ENCODE data around the gene FGF9. TPM values are rescaled to one million over a fixed set of nuclear protein-coding genes. Genes with fewer than 3 reads are reported as not detected.

FGF9 gene
- total RNA-seq, 1 donor from 2014 or later: not detected

- intact Hi-C loops (cut with micrococcal nuclease): loop anchor here (5.0 to 10.0 kb wide), 4 partner anchors 343 to 1809 kb away; partner anchors contain the start of genes MRPL57, SKA3 and ZMYM5
Observed at GRCh38 chr13:21673789-21674489, 3.1 kb downstream of the FGF9 start.

GRCh38 chr13:21674490-21675009 is 3.7 kb downstream of the FGF9 start:
- intact Hi-C loops (cut with micrococcal nuclease): loop anchor here (5.0 to 10.0 kb wide), 4 partner anchors 343 to 1810 kb away; partner anchors contain the start of genes MRPL57, SKA3 and ZMYM5

GRCh38 chr13:21675095-21675991 is 4.5 kb downstream of the FGF9 start:
- intact Hi-C loops (cut with micrococcal nuclease): loop anchor here (10.0 kb wide), 3 partner anchors 501 to 1811 kb away; partner anchors contain the start of genes MRPL57, SKA3 and ZMYM5

- intact Hi-C loops (cut with micrococcal nuclease): loop anchor here (10.0 kb wide), 3 partner anchors 502 to 1812 kb away; partner anchors contain the start of genes MRPL57, SKA3 and ZMYM5
Observed at GRCh38 chr13:21676611-21677021, 5.7 kb downstream of the FGF9 start.

- intact Hi-C loops (cut with micrococcal nuclease): loop anchor here (10.0 kb wide), 3 partner anchors 502 to 1812 kb away; partner anchors contain the start of genes MRPL57, SKA3 and ZMYM5
Observed at GRCh38 chr13:21677075-21677623, 6.3 kb downstream of the FGF9 start.

- intact Hi-C loops (cut with micrococcal nuclease): no loop called here
Observed at GRCh38 chr13:21683034-21683733, 12.3 kb downstream of the FGF9 start.

- intact Hi-C loops (cut with micrococcal nuclease): no loop called here
Observed at GRCh38 chr13:21684576-21684975, 13.7 kb downstream of the FGF9 start.

- intact Hi-C loops (cut with micrococcal nuclease): loop anchor here (2.0 kb wide), 1 partner anchor 15 kb away; the partner anchor contains the start of gene FGF9
Observed at GRCh38 chr13:21685485-21686064, 14.7 kb downstream of the FGF9 start.

GRCh38 chr13:21686751-21687391 is 16.0 kb downstream of the FGF9 start:
- intact Hi-C loops (cut with micrococcal nuclease): loop anchor here (2.0 kb wide), 1 partner anchor 16 kb away; the partner anchor contains the start of gene FGF9

GRCh38 chr13:21688056-21688455 is 17.2 kb downstream of the FGF9 start:
- intact Hi-C loops (cut with micrococcal nuclease): no loop called here

- intact Hi-C loops (cut with micrococcal nuclease): no loop called here
Observed at GRCh38 chr13:21689097-21689496, 18.2 kb downstream of the FGF9 start.

- intact Hi-C loops (cut with micrococcal nuclease): no loop called here
Observed at GRCh38 chr13:21690955-21691354, 20.1 kb downstream of the FGF9 start.

GRCh38 chr13:21691500-21691899 is 20.6 kb downstream of the FGF9 start:
- intact Hi-C loops (cut with micrococcal nuclease): no loop called here

GRCh38 chr13:21691928-21692327 is 21.1 kb downstream of the FGF9 start:
- intact Hi-C loops (cut with micrococcal nuclease): no loop called here

- intact Hi-C loops (cut with micrococcal nuclease): no loop called here
Observed at GRCh38 chr13:21694831-21695230, 24.0 kb downstream of the FGF9 start.

- intact Hi-C loops (cut with micrococcal nuclease): no loop called here
Observed at GRCh38 chr13:21695546-21695945, 24.7 kb downstream of the FGF9 start.

- intact Hi-C loops (cut with micrococcal nuclease): no loop called here
Observed at GRCh38 chr13:21696865-21697448, 26.1 kb downstream of the FGF9 start.

GRCh38 chr13:21698817-21699679 is 28.2 kb downstream of the FGF9 start:
- intact Hi-C loops (cut with micrococcal nuclease): no loop called here

Data from T-helper 1 cell treated with Interleukin-12 subunit alpha and Interleukin-12 subunit beta and Interleukin-4 antibody, amounts not matched to agents 30 ng/mL and 1 ng/mL, for 36 hours (primary cell).